ENCODE results near the gene EXOC3L2. TPM values are rescaled to one million over a fixed set of nuclear protein-coding genes. Genes with fewer than 3 reads are reported as not detected.

Gene EXOC3L2
- total and polyA plus RNA-seq, 2 donors (not counting 3 experiments of a cell fraction or from before 2014, with no cell fraction given): 0.66 to 1.8 TPM

DNA sequence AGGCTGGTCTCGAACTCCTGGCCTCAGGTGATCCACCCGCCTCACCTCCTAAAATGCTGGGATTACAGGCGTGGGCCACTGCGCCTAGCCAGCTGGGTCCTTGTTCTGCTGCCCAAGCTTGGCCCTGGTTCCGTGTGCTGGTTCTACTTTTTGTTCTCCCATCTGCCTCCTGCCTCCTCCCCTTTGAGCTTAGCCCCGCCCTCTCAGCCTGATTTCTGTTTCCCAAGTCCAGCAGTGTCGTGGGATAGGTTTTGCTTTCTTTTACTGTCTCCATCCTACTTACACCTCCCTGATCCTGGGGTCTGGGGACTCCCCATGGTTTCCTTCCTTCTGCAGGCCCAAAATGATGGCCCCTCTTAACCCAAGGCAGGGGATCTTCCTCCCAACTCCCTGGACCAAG lies 64.3 kb downstream of the EXOC3L2 start:
- intact Hi-C loops (cut with micrococcal nuclease): no loop called here
- no peak overlapping the region for H2AFZ ChIP-seq (ENCODE audit: low read depth, low read length)
- H3K27ac ChIP-seq (ENCODE audit: insufficient read depth, low read depth, low read length): no peak overlapping the region
- DNase-seq (ENCODE audit: low read depth, low spot score) (no peak), FAIRE-seq (no peak)
- no peak overlapping the region for H3K9ac ChIP-seq (replicated peaks; ENCODE audit: extremely low read depth, insufficient read depth, low read length)
- dilution Hi-C loops (cut with MboI; ENCODE audit: extremely low pct_ligation_motif_present, low sequenced_read_pairs): no loop called here
- H3K9me1 ChIP-seq (replicated peaks; ENCODE audit: control insufficient read depth, extremely low read depth, insufficient read depth, low read length): no peaks in the 10 kb centered on the region
- H3K79me2 ChIP-seq (ENCODE audit: control insufficient read depth, insufficient read depth, low read length): peaks cover 11% of the 10 kb centered on the region
- no TSS peak for BruUV-seq (replicated peaks)
- H3K4me1 ChIP-seq (ENCODE audit: control insufficient read depth, extremely low read depth, insufficient read depth, low read length): peaks cover 13% of the 10 kb centered on the region
- TF ChIP-seq GATA2 (IDR thresholded peaks at IDR 0.05; ENCODE audit: insufficient read depth, insufficient read length, low read depth, low read length): no peak
- TF ChIP-seq, protein P1, sequence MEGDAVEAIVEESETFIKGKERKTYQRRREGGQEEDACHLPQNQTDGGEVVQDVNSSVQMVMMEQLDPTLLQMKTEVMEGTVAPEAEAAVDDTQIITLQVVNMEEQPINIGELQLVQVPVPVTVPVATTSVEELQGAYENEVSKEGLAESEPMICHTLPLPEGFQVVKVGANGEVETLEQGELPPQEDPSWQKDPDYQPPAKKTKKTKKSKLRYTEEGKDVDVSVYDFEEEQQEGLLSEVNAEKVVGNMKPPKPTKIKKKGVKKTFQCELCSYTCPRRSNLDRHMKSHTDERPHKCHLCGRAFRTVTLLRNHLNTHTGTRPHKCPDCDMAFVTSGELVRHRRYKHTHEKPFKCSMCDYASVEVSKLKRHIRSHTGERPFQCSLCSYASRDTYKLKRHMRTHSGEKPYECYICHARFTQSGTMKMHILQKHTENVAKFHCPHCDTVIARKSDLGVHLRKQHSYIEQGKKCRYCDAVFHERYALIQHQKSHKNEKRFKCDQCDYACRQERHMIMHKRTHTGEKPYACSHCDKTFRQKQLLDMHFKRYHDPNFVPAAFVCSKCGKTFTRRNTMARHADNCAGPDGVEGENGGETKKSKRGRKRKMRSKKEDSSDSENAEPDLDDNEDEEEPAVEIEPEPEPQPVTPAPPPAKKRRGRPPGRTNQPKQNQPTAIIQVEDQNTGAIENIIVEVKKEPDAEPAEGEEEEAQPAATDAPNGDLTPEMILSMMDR (IDR thresholded peaks at IDR 0.05; ENCODE audit: extremely low read depth in 1 of 2, insufficient read depth in 1 of 2, low read depth in 1 of 2, low read length in 2 of 2): no peak
- no peak for TF ChIP-seq JUN (IDR thresholded peaks at IDR 0.05; ENCODE audit: borderline replicate concordance, insufficient read depth, insufficient read length, low read depth)
- TF ChIP-seq POLR2AphosphoS5 (IDR thresholded peaks at IDR 0.05; ENCODE audit: insufficient read depth, low read depth, low read length): no peak
- TF ChIP-seq FOS (IDR thresholded peaks at IDR 0.05; ENCODE audit: borderline replicate concordance, insufficient read depth, low read length): no peak
- TF ChIP-seq POLR2A (IDR thresholded peaks at IDR 0.05; ENCODE audit: low read depth, low read length): no peak
- TF ChIP-seq, protein P2, sequence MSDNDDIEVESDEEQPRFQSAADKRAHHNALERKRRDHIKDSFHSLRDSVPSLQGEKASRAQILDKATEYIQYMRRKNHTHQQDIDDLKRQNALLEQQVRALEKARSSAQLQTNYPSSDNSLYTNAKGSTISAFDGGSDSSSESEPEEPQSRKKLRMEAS (IDR thresholded peaks at IDR 0.05; ENCODE audit: insufficient read depth, insufficient read length): no peak
- no peak for TF ChIP-seq MYC (IDR thresholded peaks at IDR 0.05; ENCODE audit: low read depth, low read length)
- TF ChIP-seq EZH2 (IDR thresholded peaks at IDR 0.05; ENCODE audit: borderline replicate concordance, low read depth, low read length, severe bottlenecking): no peak
- no peak overlapping the region for H3K4me2 ChIP-seq (ENCODE audit: insufficient read depth, low read length)
- no peaks in the 10 kb centered on the region for H4K20me1 ChIP-seq (replicated peaks; ENCODE audit: control insufficient read depth, extremely low read depth, insufficient read depth, low read length)
- no peaks in the 10 kb centered on the region for H3K9me3 ChIP-seq (replicated peaks; ENCODE audit: control insufficient read depth, insufficient read depth, low read length)
- ChIA-PET CTCF (interaction anchor here (0.9 to 3.3 kb wide), 2 partner anchors 19 to 69 kb away, joined by 3 to 12 read pairs; no protein-coding TSS in a partner anchor), POLR2A (no interaction called here)
- H3K4me3 ChIP-seq (replicated peaks in 1 of 3; ENCODE audit: insufficient read depth in 1 of 3, low read depth in 1 of 3, low read length in 3 of 3): no peak overlapping the region
- no peaks in the 10 kb centered on the region for H3K36me3 ChIP-seq (ENCODE audit: control insufficient read depth in 2 of 2, extremely low read depth in 1 of 2, insufficient read depth in 2 of 2, low read length in 2 of 2)
- H3K27me3 ChIP-seq (ENCODE audit: control insufficient read depth in 2 of 2, insufficient read depth in 2 of 2, low read length in 2 of 2): no peaks in the 10 kb centered on the region
